Stromal cell of bone marrow (primary cell): ENCODE data around the gene EPHA6.
"Not testable (repeated sequence)": the region's sequence is repeated elsewhere in the genome, so short reads cannot be mapped to it uniquely, and the experiment has no call there.

Experiments
- DNase-seq: peaks from one replicate; pipeline ENCODE4 v3.0.0-alpha.2; 2012; ENCODE audit warnings: low read depth

Gene EPHA6

GRCh38 chr3:97187771-97188170 is 373.4 kb downstream of the EPHA6 start:
- no peak for DNase-seq

DNA sequence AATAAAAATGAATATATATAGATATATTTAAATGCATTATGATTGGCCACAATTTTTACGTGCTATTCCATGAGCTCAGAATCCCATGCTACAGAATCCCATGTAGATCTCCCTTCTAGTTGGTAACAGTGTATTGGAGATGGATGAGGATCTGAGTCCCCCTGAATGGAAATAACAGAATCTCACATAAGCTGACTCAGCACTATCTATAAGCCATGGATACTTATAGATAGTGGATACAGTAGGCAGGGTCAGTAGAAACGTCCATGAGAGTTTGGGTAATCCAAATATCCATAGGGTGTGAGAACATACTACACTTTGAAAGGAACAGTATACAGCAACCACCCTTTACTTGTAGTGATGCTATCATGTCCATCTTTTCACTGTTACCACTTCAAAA is 375.4 kb downstream of the EPHA6 start:
- no peak for DNase-seq

GRCh38 chr3:97197083-97197482 is 382.7 kb downstream of the EPHA6 start:
- DNase-seq = no peak

GRCh38 chr3:97197830-97198229 is 383.4 kb downstream of the EPHA6 start:
- no peak for DNase-seq

GRCh38 chr3:97200387-97200786 is 386.0 kb downstream of the EPHA6 start:
- no peak for DNase-seq

DNA sequence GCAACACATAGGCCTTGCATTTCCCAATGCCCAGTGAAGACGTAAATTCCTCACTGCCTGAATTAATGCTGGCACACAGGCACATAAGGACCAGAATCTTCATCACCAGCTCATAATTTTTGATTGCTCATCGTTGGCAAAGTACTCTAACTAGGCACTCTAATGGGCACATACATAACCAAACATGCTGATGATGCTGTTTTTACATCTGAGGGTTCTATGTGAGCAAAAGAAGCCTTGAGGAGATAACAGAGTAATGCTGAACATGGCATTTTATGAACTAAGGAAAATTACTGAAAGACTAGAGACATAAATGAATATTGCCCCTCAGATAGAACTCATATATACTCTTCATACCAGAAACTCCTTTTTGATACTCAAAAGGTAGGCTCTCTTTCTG is 387.4 kb downstream of the EPHA6 start:
- DNase-seq = no peak

- DNase-seq = no peak
Observed at GRCh38 chr3:97228966-97229365, 414.6 kb downstream of the EPHA6 start.

- DNase-seq = no peak
Observed at GRCh38 chr3:97230486-97230885, 416.1 kb downstream of the EPHA6 start.

DNA sequence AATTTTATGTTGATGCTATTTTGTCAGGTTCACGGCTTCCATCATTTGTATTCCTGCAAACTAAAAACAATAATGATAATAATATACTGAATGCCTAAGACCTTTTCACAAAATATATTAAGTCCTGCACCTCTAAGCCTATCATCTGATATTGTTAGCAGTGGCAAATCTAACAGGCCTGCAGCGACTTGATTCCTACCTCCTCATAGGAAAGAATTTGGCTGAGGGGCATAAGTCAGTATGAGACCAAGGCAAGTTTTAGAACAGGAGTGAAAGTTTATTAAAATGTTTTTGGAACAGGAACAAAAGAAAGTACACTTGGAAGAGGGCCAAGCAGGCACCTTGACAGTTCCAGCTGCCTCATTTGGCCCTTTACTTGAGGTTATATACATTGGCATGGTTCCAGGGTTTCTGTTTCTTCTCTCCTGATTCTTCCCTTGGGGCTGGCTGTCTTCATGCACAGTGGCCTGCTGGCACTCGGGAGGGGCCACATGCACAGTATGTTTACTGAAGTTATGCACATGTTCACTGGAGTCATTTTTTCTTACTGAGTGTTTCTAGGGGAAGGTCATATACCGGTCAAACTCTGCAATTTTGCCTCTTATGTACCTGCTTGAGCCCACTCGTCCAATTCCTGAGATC is 418.1 kb downstream of the EPHA6 start:
- no peak for DNase-seq

GRCh38 chr3:97235179-97235578 is 420.8 kb downstream of the EPHA6 start:
- DNase-seq = no peak

- no peak for DNase-seq
Observed at GRCh38 chr3:97235611-97236315, 421.4 kb downstream of the EPHA6 start.

- DNase-seq = no peak
Observed at GRCh38 chr3:97241417-97241816, 427.0 kb downstream of the EPHA6 start.

DNA sequence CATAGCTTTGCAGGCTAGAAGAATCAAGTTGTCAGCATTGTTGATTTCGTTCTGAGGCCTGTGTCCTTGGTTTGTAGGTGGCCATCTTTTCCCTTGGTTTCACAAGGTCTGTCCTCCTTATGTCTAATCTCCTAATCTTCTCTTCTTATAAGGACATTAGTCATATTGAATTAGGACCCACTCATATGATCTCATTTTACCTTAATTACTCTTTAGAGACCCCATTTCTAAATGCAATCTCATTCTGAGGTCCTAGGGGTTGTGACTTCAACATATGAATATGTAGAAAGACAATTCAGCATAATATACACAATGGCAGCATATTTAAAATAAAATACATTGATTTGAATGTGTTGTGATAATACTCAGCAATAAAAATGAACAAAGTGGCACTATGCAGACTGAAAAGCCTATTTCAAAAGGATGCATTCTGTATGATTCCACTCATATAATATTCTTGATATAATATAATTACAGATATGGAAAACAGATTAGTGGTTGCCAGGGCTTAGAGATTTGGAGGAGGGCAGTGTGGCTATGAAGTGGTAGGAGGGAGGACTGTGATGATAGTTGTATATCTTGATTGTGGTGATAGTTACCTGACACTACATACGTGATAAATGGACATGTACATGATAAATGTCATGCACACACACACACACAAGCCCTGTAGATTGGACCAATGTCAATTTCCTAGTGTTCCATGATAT is 431.0 kb downstream of the EPHA6 start:
- DNase-seq = no peak

DNA sequence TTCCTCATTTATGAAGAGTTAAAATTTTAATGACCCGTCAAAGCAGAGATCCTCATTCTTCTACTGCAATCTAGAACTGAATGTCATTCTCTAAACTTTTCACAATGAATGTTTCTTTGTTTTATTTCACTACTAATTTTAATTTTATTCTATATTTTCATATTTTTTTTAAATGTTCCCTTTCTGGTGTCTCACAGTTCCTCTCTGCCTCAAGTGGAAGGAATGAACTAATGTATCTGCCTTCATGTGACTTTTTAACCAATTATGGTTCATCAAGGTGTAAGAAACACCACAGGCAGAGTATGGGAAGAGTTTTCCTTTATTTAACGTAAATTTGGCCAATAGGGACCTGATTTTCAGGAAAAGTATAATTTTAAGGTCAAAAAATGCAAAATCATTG is 441.7 kb downstream of the EPHA6 start:
- DNase-seq = no peak

GRCh38 chr3:97257942-97258697 is 443.7 kb downstream of the EPHA6 start:
- DNase-seq = no peak

GRCh38 chr3:97259263-97259662 is 444.9 kb downstream of the EPHA6 start:
- no peak for DNase-seq

DNA sequence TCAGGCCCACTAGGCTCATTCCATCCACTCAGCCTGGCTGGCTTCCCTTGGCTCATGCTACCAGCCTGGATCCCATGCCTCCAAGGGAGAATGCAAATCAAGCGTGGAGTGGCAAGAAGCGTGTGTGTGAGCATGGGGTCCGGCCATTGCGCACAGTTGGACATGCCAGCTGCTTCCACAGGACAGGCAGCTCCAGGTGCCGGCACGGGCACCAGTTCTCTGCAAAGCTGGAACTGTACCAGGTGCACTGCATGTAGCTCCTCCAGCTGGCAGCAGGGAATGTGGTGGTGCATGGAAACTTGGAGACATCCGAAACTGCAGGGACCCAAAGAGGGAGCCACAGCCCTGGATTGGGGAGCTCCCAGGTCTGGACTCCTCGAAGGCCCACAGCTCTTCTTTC is 449.8 kb downstream of the EPHA6 start:
- no peak for DNase-seq

GRCh38 chr3:97265237-97266005 is 451.0 kb downstream of the EPHA6 start:
- no peak for DNase-seq

DNA sequence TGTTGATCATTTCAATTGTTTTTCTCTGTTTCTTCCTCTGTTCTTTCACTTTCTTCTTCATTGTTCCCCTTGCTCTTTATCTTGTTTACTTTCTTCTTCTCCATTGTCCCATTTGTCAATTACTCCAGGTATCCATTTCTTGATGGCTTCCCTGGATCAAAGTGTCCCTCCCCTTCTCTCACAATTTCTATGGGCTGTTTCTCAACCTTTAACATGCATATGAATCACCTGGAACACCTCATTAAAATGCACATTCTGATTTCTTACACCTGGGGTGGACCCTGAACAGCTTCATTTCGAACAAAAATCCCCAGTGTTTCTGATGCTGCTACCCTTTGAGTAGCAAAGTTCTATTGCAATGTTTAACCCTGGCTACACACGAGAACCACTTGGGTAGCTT is 454.8 kb downstream of the EPHA6 start:
- DNase-seq = no peak

- not testable (repeated sequence) for DNase-seq
Observed at GRCh38 chr3:97276879-97277550, 462.6 kb downstream of the EPHA6 start.

GRCh38 chr3:97277708-97278107 is 463.3 kb downstream of the EPHA6 start:
- no peak for DNase-seq
